Activated CD4-positive, alpha-beta memory T cell treated with anti-CD3 and anti-CD28 coated beads, Interleukin-2, amount 10 ng/mL, durations not matched to agents 7 days and 5 days (primary cell): ENCODE measurements around the gene DNAJC7. TPM values are rescaled to one million over a fixed set of nuclear protein-coding genes. Genes with fewer than 3 reads are reported as not detected.
"Not testable (repeated sequence)": the region's sequence is repeated elsewhere in the genome, so short reads cannot be mapped to it uniquely, and the experiment has no call there.

Experiments
- CTCF ChIA-PET: fragments of 350-600 bp; sonication (Branson Sonifier 250); formaldehyde crosslinking; loops from one replicate; lab custom pipeline; 2021; ENCODE audit warnings: antibody characterized with exemption, inconsistent platforms; lab: Charles Lee
- POLR2A ChIA-PET: fragments of 350-600 bp; sonication (Branson Sonifier 250); formaldehyde crosslinking; loops from one replicate; lab custom pipeline; 2021; ENCODE audit warnings: antibody characterized with exemption; lab: Charles Lee
- DNase-seq: peaks from one replicate; pipeline ENCODE4 v3.0.0-alpha.2; 2020
- H3K27ac Mint-ChIP-seq: one replicate; pipeline ENCODE4 v1.8.0; 2021; ENCODE audit warnings: mild to moderate bottlenecking, mixed read lengths
- H3K27me3 Mint-ChIP-seq: one replicate; pipeline ENCODE4 v1.8.0; 2021; ENCODE audit warnings: mixed read lengths
- H3K36me3 Mint-ChIP-seq: one replicate; pipeline ENCODE4 v1.8.0; 2021; ENCODE audit warnings: low read depth, mixed read lengths
- H3K4me1 Mint-ChIP-seq: one replicate; pipeline ENCODE4 v1.8.0; 2021; ENCODE audit warnings: mixed read lengths
- H3K4me3 Mint-ChIP-seq: one replicate; pipeline ENCODE4 v1.8.0; 2021; ENCODE audit warnings: mild to moderate bottlenecking, mixed read lengths
- H3K9me3 Mint-ChIP-seq: one replicate; pipeline ENCODE4 v1.8.0; 2021; ENCODE audit warnings: mixed read lengths
- total RNA-seq, 2 experiments: library from RNA; stranded (reverse); gene quantifications; one replicate each; pipeline ENCODE4 v1.2.3, GENCODE V29; 2021

Gene DNAJC7
- total RNA-seq, 2 experiments from 2014 or later, result 88.7 to 95.1 TPM

DNA sequence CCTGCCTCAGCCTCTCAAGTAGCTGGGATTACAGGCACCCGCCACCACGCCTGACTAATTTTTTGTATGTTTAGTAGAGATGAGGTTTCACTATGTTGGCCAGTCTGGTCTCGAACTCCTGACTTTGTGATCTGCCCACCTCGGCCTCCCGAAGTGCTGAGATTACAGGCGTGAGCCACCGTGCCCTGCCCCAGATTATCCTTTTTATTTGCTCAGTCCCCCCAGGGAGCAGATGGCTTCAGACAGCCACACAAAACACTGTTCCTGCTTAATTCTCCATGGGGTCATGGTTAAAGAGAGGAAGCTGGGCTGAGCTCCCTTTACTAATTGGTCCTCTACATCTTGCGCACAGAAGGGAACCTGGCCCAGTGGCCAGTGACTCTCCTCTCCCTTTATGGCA lies 3.6 kb upstream of the DNAJC7 start:
- Mint-ChIP-seq H3K36me3 (peaks cover 34% of the 10 kb centered on the region), H3K4me3 (peak overlapping the region; percentile 84), H3K4me1 (peaks cover 53% of the 10 kb centered on the region)
- not testable (repeated sequence) for H3K27ac Mint-ChIP-seq, H3K27me3 Mint-ChIP-seq, H3K9me3 Mint-ChIP-seq, DNase-seq
- ChIA-PET POLR2A (interaction anchor here (0.7 to 12.8 kb wide), 12 partner anchors 8 to 330 kb away, joined by 3 to 237 read pairs (median 4); partner anchors contain the start of genes CNP, DHX58 and KCNH4), CTCF (interaction anchor here (0.7 to 4.8 kb wide), 19 partner anchors 8 to 1643 kb away, joined by 3 to 70 read pairs (median 4); partner anchors contain the start of genes ACLY, DHX58, JUP and ODAD4)

DNA sequence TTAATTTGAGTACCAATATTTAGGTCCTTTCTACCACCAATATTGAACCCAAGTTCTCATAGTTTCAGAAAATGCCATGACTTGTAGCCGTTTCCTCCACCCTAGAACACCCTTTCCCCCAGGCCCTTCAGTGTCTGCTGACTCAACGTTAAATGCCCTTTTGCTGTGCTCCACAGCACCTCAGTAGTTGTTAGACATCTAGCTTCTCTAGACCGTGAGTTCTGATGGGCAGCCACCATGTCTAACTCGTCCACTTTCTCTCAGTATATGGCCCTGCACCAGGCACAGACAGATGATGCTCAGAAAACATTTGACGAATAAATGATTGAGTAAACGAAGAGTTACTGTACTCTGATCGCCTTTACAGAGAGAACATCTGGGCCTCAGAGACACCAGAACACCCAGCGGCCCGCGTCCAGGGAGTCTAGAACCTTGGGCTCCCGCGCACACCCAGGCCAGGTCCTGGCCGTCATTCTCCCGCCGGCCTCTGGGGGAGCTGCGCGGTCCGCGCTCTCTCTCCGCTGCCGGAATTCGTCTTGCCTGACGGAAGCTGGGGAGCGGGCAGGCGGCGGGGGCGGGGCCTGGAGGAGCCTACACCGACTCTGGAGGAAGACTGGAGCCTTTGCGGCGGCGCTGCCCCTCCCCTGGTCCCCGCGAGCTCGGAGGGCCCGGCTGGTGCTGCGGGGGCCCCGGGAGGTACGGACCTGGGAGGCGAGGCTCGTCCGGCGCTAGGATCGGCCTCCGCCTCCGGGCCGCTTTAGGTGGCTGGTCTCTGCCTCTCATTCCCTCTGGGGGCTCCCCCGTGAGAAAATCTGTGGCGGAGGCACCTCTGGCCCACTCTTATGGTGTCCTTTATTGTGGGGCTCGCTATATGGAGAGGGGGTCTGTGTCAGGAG lies 2.5 kb upstream of the DNAJC7 start, which contains the start of gene NKIRAS2:
Gene NKIRAS2, plus strand, starts transcription at position 582 of the 896 bp plus-strand sequence. CDS start 1,488 bp downstream, outside the sequence.
- ChIA-PET CTCF (interaction anchor here (0.5 to 4.8 kb wide), 36 partner anchors 9 to 1644 kb away, joined by 3 to 70 read pairs (median 4); partner anchors contain the start of genes ACLY, CNP, DHX58 and JUP), POLR2A (interaction anchor here (0.6 to 12.8 kb wide), 12 partner anchors 9 to 1151 kb away, joined by 3 to 237 read pairs (median 4); partner anchors contain the start of genes CNP, DHX58, KCNH4 and NBR1)
- H3K27ac Mint-ChIP-seq, result peak within 1 kb of the TSS; percentile 97
- H3K36me3 Mint-ChIP-seq, result peaks cover 39% of the 10 kb centered on the region
- peak; percentile 95 for DNase-seq
- H3K9me3 Mint-ChIP-seq, result no peaks in the 10 kb centered on the region
- H3K27me3 Mint-ChIP-seq, result no peaks in the 10 kb centered on the region
- H3K4me1 Mint-ChIP-seq, result peaks cover 59% of the 10 kb centered on the region
- H3K4me3 Mint-ChIP-seq, result peak within 1 kb of the TSS; percentile 99

DNA sequence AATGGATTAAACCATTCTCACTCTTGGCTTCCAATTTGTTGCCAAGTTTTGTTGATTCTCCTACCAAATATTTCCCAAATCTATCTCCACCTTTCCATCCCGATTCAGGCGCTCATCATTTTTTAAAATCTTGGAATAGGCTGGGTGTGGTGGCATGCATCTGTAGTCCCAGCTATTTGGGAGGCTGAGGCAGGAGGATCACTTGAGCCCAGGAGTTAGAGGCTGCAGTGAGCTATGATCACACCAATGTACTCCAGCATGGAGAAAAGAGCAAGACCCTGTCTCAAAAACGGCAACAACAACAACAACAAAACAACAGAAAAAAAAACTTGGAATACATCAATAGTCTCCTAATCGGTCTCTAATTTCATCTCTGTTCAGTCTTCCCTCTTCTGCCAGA lies 1.7 kb upstream of the DNAJC7 start:
- H3K36me3 Mint-ChIP-seq, result peaks cover 36% of the 10 kb centered on the region
- CTCF ChIA-PET, result interaction anchor here (0.6 to 4.8 kb wide), 8 partner anchors 12 to 102 kb away, joined by 3 to 70 read pairs (median 6); partner anchors contain the start of genes DHX58 and KAT2A
- DNase-seq, result no peak
- peak overlapping the region; percentile 99 for H3K4me3 Mint-ChIP-seq
- H3K27ac Mint-ChIP-seq, result peak overlapping the region; percentile 97
- POLR2A ChIA-PET, result interaction anchor here (1.4 to 12.8 kb wide), 7 partner anchors 8 to 135 kb away, joined by 3 to 237 read pairs (median 29); partner anchors contain the start of genes CNP, DHX58, KAT2A and ODAD4
- H3K9me3 Mint-ChIP-seq, result no peaks in the 10 kb centered on the region
- H3K27me3 Mint-ChIP-seq, result no peaks in the 10 kb centered on the region
- H3K4me1 Mint-ChIP-seq, result peaks cover 56% of the 10 kb centered on the region

DNA sequence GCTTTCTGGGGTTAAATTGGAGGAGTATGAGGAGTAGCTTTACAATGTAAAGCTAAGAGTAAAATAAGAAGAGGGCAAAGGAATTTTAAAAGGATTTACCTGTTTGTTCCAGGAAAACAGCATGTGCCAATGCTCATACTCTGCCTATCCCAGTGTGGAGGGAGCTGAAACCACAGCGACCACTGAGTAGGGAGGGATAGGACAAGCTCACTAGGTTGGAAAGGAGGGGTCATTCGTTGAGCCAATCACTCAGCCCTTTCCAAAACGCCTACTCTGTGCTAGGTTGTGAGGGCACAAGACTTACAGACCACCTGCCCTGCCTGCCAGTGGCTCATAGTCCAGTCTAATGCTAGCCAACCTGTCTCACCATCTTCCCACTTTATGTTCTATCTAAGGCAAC lies 1.1 kb upstream of the DNAJC7 start:
- Mint-ChIP-seq H3K4me3 (peak overlapping the region; percentile 99), H3K27ac (peak overlapping the region; percentile 97), H3K27me3 (no peaks in the 10 kb centered on the region), H3K4me1 (peaks cover 60% of the 10 kb centered on the region), H3K36me3 (peaks cover 36% of the 10 kb centered on the region), H3K9me3 (no peaks in the 10 kb centered on the region)
- ChIA-PET CTCF (interaction anchor here (0.5 to 4.8 kb wide), 15 partner anchors 9 to 1200 kb away, joined by 3 to 70 read pairs (median 5); partner anchors contain the start of genes ACLY, DHX58 and KCNH4), POLR2A (interaction anchor here (1.0 to 12.8 kb wide), 26 partner anchors 9 to 815 kb away, joined by 3 to 237 read pairs (median 8); partner anchors contain the start of genes ACLY, CNP, DHX58 and EIF1)
- no peak for DNase-seq

DNA sequence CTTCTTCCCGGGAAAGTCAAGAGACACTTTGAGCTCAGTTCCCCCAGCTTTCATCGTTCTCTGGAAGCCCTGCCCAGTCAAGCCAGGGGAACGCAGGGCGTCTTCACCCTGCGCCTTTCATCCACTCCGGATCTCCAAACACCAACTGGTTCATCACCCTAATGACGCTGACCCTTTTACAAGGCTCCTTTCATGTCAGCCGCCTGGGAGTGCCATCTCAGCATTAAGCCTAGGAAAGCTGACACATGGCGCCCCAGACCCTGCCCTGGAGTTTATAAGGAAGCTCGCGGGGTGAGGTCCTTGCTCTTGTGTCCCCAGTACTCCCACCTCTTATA lies 594 bp upstream of the DNAJC7 start:
- ChIA-PET POLR2A (interaction anchor here (0.8 to 12.8 kb wide), 36 partner anchors 9 to 980 kb away, joined by 3 to 237 read pairs (median 4); partner anchors contain the start of genes ACLY, CNP, DHX58 and EIF1), CTCF (interaction anchor here (0.7 to 4.8 kb wide), 20 partner anchors 8 to 204 kb away, joined by 3 to 70 read pairs (median 4); partner anchors contain the start of genes ACLY, DHX58, KCNH4 and ODAD4)
- H3K4me1 Mint-ChIP-seq, result peaks cover 63% of the 10 kb centered on the region
- no peaks in the 10 kb centered on the region for H3K9me3 Mint-ChIP-seq
- DNase-seq, result peak; percentile 42
- H3K27ac Mint-ChIP-seq, result peak overlapping the region; percentile 97
- peaks cover 38% of the 10 kb centered on the region for H3K36me3 Mint-ChIP-seq
- H3K4me3 Mint-ChIP-seq, result peak overlapping the region; percentile 99
- H3K27me3 Mint-ChIP-seq, result no peaks in the 10 kb centered on the region

DNA sequence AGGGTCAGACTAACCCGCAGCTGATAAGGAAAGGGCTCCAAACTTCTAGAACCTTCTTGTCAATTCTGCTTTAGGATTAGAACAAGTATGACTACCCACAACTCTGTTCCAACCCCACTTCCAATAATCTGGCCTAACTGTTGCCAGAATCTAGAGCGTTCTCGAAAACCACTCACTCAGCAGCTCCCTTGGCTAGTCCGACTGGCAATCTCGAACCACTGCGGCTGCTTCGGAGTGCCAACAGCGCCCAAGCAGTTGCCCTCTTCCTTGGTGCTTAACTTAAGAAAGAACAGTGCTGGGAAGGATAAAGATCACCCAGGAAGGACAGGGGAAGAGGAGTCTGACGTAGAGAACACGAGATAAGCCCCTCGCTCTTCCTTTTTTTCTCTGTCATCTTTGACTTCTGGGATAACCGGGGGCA lies 818 bp downstream of the DNAJC7 start:
- Mint-ChIP-seq H3K36me3 (peaks cover 34% of the 10 kb centered on the region), H3K4me1 (peaks cover 67% of the 10 kb centered on the region), H3K9me3 (no peaks in the 10 kb centered on the region), H3K27ac (peak overlapping the region; percentile 97), H3K27me3 (no peaks in the 10 kb centered on the region), H3K4me3 (peak overlapping the region; percentile 99)
- POLR2A ChIA-PET, result interaction anchor here (0.8 to 12.8 kb wide), 20 partner anchors 9 to 562 kb away, joined by 3 to 237 read pairs (median 10); partner anchors contain the start of genes ACLY, CNP, DHX58 and GHDC
- CTCF ChIA-PET, result interaction anchor here (0.8 to 4.8 kb wide), 9 partner anchors 9 to 165 kb away, joined by 3 to 70 read pairs (median 5); partner anchors contain the start of genes CNP, DHX58, KCNH4 and RAB5C
- peak; percentile 25 for DNase-seq

DNA sequence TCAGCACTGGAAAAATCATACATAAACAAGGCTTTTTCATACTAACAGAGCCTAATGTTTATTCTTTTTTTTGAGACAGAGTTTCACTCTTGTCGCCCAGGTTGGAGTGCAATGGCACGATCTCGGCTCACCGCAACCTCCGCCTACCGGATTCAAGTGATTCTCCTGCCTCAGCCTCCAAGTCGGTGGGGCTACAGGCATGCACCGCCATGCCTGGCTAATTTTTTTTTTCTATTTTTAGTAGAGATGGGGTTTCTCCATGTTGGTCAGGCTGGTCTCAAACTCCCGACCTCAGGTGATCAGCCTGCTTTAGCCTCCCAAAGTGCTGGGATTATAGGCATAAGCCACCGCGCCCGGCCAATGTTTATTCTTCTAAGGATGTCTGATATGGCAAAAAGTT lies 3.5 kb downstream of the DNAJC7 start:
- POLR2A ChIA-PET, H3K9me3 Mint-ChIP-seq, H3K4me3 Mint-ChIP-seq, H3K27ac Mint-ChIP-seq, H3K27me3 Mint-ChIP-seq, DNase-seq: not testable (repeated sequence)
- Mint-ChIP-seq H3K36me3 (peaks cover 44% of the 10 kb centered on the region), H3K4me1 (peaks cover 68% of the 10 kb centered on the region)
- CTCF ChIA-PET, result interaction anchor here (1.8 to 2.2 kb wide), 2 partner anchors 12 to 168 kb away, joined by 4 to 5 read pairs; partner anchors contain the start of gene KCNH4

DNA sequence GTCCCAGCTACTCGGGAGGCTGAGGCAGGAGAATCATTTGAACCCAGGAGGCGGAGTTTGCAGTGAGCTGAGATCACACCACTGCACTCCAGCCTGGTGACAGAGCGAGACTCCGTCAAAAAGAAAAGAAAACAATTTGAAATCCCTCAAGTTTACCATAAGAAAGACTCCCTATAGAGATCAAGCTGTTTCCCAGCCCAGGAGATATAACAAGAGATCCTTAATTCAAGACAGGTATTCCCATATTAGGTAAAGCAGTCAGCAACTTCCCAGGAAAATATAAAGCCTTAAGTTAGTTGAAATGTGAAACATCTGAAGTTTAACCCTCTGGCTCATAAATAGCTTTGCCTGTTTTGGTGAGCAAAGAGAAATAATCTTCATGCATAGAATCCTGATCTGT lies 4.9 kb downstream of the DNAJC7 start:
- H3K36me3 Mint-ChIP-seq, result peaks cover 44% of the 10 kb centered on the region
- H3K27ac Mint-ChIP-seq, DNase-seq, H3K4me3 Mint-ChIP-seq, H3K9me3 Mint-ChIP-seq, H3K27me3 Mint-ChIP-seq: not testable (repeated sequence)
- ChIA-PET POLR2A (interaction anchor here (1.0 to 1.6 kb wide), 2 partner anchors 45 to 100 kb away, joined by 3 to 4 read pairs; partner anchors contain the start of genes CNP and DHX58), CTCF (interaction anchor here (1.8 to 2.2 kb wide), 2 partner anchors 13 to 169 kb away, joined by 4 to 5 read pairs; partner anchors contain the start of gene KCNH4)
- peaks cover 58% of the 10 kb centered on the region for H3K4me1 Mint-ChIP-seq

DNA sequence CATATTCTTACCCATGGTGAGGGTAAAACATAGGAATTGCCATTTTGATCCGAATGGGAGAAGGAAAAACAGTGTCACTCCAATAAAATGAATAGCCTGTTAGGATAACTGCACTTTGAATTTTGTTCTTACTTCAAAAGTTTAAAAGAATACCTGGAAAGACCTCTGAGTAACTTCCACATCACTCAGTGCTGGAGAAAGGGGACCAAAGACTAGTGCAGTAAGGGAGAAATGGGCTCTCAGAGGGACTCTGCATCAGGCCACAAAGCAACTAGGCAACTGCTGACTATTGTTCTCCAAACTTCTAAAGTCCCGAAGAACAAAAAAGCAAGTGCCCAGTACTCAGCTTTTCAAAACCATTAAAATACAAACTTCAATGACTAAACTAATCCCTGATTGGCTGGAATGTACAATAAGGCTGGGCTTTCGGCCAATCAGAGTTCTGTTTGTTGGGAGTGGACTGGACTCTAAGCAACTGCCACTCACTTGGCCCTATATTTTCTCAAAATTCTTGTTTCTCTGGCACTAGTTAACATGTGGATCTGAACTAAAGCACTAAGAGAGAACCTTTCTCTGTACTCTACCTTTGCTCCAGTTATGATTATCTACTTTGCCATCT lies 6.2 kb downstream of the DNAJC7 start:
- Mint-ChIP-seq H3K27me3 (no peaks in the 10 kb centered on the region), H3K9me3 (no peaks in the 10 kb centered on the region), H3K4me3 (no peak overlapping the region), H3K36me3 (peaks cover 37% of the 10 kb centered on the region), H3K27ac (peak overlapping the region; percentile 22), H3K4me1 (peaks cover 56% of the 10 kb centered on the region)
- DNase-seq, result no peak
- POLR2A ChIA-PET, result no interaction called here
- CTCF ChIA-PET, result no interaction called here

DNA sequence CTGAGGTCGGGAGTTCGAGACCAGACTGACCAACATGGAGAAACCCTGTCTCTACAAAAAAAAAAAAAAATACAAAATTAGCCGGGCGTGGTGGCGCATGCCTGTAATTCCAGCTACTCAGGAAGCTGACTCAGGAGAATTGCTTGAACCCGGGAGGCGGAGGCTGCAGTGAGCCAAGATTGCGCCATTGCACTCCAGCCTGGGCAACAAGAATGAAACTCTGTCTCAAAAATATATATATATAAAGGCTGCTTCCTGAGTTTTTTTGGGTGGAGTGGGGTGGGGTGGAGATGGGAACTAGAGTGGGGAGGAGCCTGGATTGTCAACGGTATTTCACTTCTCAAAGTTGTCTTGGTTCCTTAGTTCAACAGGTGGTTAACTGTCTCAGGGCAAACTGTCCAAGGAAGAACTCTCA lies 7.0 kb downstream of the DNAJC7 start:
- peaks cover 31% of the 10 kb centered on the region for H3K36me3 Mint-ChIP-seq
- H3K4me3 Mint-ChIP-seq, DNase-seq, H3K27ac Mint-ChIP-seq, CTCF ChIA-PET, H3K27me3 Mint-ChIP-seq, H3K9me3 Mint-ChIP-seq: not testable (repeated sequence)
- POLR2A ChIA-PET, result interaction anchor here (2.2 kb wide), 1 partner anchor 8 kb away, joined by 9 read pairs; the partner anchor contains the start of gene DNAJC7
- H3K4me1 Mint-ChIP-seq, result peaks cover 51% of the 10 kb centered on the region

DNA sequence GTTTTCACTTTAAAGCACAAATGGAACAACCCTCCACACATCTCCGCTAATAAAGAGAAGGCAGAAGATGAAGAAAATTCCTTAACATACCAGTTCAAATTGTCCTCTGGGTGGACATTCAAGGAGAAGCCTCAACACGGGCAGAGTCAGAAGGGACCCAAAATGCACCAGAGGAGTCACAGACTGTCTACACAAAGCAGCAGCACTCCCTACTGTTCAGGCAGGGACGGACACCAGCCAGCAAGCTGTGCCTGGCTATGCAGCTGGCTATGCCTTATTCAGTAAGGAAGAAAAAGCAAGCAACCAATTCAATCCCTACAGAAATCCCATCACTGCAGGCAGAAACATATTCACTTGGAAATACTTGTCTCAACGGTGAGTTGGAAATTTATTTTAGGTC lies 8.1 kb downstream of the DNAJC7 start:
- Mint-ChIP-seq H3K27me3 (no peaks in the 10 kb centered on the region), H3K4me3 (no peak overlapping the region), H3K4me1 (peaks cover 48% of the 10 kb centered on the region), H3K36me3 (peaks cover 27% of the 10 kb centered on the region), H3K27ac (no peak overlapping the region), H3K9me3 (no peaks in the 10 kb centered on the region)
- POLR2A ChIA-PET, result interaction anchor here (1.0 to 2.2 kb wide), 2 partner anchors 9 to 11 kb away, joined by 3 to 9 read pairs; partner anchors contain the start of genes DNAJC7 and NKIRAS2
- CTCF ChIA-PET, result interaction anchor here (0.6 to 1.2 kb wide), 5 partner anchors 9 to 241 kb away, joined by 3 to 4 read pairs (median 3); partner anchors contain the start of gene NKIRAS2
- no peak for DNase-seq
